Suppressor macrophage treated with lipopolysaccharide for 4 hours (primary cell): ENCODE measurements around the gene PTPRD.
"Not testable (repeated sequence)": the region's sequence is repeated elsewhere in the genome, so short reads cannot be mapped to it uniquely, and the experiment has no call there.

Source experiments
- DNase-seq: peaks from one replicate; pipeline ENCODE4 v3.0.0-alpha.2; 2020

Gene PTPRD

DNA sequence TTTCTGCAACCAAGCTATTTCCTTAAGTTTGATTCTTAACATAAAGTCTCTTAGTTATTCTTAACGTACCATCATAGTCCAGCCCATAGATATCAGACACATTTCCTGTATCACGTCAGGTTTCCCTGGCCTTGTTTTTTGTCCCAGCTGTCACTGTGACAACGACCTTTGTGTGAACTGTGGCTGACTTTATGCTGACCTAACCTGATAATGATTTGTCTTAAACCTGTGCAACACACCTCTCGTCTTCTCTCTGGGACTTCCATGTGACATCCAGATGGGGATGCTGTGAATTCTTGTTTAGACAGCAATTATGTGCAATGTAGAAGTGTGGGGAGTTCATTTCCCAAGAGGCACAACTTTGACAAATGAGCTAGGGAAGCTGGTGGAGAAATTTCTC lies 662.8 kb downstream of the PTPRD start:
- no peak for DNase-seq

DNA sequence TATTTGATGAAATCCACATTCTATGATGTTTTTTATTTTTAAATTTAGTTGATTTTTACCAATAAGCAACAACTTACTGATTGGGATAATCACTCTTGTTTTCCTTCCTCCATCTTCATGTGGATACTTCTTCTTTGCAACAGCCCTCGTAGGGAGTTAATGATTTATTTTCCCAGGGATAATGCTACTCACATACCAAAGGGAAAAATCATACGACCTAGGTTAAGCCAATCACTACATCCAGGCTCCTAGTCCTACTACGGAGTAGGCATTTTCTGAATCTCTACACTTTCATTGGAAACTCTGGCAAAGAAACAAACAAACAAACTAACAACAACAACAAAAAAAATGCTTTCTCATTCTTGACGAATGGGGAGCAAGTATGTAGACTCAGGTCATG lies 663.4 kb downstream of the PTPRD start:
- no peak for DNase-seq

DNA sequence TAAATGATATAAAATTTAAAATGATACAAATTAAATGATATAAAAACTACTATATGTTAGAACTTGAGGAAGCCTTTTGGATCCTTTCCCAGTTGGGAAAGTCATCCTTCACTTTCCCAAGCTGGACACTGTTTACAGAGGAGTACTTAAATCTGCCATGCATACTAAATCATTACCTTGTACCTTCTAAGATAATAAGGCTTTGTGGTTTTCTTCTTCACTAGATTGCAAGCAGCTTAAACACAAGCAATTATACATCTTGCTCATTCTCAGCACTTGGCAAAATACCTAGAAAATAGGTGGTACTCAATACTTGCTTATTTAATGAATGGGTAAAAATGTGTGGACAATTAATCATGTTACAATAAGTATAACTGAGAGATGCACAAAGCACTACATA lies 666.8 kb downstream of the PTPRD start:
- DNase-seq: no peak

GRCh38 chr9:9942764-9943424 lies 669.9 kb downstream of the PTPRD start:
- peak; percentile 70 for DNase-seq

- no peak for DNase-seq
Measured at GRCh38 chr9:9938432-9938831, 674.4 kb downstream of the PTPRD start.

GRCh38 chr9:9931464-9931863 lies 681.3 kb downstream of the PTPRD start:
- DNase-seq: not testable (repeated sequence)

DNA sequence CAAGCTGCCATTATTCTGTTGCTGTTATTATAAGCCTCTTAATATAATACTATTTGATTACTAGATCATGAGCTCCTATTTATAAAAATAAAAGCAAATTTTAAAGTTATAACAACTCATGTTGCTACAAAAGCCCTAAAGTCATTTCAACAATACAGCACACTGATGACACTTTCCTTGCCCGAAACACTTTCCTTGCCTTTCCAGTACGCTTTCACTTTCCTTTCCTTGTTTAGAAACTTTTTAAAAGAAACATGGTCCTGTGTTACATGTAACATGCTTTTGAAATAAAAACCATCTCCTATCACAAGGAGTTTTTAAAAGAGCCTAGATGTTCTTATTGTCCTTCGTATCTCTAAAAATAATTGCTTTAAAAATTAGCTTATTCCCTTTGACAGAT lies 688.4 kb downstream of the PTPRD start:
- peak; percentile 65 for DNase-seq

- no peak for DNase-seq
Measured at GRCh38 chr9:9921805-9922204, 691.0 kb downstream of the PTPRD start.

DNA sequence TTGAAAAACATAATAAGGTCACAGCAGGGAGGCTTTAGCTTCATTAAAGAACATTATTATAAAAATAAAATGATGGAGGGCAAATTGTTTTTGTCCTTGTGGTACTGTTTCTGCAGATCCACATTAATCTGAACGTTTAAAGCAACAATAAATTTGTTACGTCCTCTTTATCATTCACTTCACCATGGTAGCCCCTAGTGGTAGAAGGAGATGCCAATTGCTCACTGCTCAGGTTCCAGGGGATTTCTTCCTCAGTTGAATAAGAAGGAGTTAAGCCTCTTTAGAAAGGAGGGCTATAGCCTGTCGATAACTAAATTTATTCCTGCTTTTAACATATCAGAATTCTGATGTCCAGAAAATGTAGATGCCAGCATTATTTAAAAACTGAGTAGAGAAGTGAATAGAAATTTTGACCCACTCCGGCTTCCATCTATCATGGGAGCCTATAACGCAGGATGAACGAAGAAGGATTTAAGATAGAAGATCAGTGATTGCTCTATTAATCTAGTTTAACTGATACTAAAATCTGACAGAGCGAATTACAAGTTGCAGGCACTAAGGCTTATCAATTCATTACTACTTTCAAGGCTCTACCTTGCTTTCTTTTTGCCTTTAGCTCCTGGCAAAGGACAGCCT lies 692.3 kb downstream of the PTPRD start:
- DNase-seq: no peak

- no peak for DNase-seq
Measured at GRCh38 chr9:9919174-9919775, 693.5 kb downstream of the PTPRD start.

DNA sequence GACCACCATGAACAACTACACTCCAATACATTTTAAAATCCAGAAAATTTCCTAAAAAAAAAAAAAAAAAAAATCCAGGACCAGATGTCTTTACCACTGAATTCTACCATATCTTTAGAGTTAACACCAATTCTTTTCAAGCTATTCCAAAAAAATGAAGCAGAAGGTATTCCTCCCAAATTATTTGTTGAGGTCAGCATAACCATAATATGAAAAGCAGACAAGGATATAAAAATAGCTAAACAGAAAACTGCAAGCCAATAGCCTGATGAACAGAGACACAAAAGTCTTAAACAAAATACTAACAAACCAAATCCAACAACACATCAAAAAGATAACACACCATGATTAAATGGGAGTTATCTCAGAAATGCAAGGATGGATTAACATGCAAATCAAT lies 695.4 kb downstream of the PTPRD start:
- no peak for DNase-seq

- no peak for DNase-seq
Measured at GRCh38 chr9:9914174-9914573, 698.6 kb downstream of the PTPRD start.

DNA sequence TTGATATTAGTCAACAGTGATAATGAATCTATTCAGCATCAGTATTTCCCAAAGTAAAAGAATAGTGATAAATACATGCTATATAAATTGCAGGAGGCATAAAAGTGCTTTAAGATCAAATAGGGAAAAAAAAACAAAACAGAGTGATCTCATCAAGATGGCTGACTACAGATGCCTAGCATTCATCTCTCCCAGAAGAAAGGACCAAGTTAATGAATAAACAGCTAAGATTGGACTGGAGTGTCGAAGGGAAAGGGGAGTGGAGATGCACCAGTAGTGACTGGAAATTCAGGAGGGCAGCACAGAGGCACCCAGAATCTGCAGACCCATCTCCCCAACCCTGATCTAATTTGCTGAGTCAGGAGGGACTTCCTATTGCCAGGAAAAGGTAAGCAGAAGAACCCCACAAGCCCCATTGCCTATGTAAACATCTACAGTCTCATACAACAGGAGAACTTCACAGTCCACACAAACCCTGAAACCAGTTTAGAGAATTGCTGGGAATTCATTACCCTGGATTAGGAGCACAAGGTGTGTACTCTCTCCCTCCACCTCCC lies 699.4 kb downstream of the PTPRD start:
- DNase-seq: no peak

DNA sequence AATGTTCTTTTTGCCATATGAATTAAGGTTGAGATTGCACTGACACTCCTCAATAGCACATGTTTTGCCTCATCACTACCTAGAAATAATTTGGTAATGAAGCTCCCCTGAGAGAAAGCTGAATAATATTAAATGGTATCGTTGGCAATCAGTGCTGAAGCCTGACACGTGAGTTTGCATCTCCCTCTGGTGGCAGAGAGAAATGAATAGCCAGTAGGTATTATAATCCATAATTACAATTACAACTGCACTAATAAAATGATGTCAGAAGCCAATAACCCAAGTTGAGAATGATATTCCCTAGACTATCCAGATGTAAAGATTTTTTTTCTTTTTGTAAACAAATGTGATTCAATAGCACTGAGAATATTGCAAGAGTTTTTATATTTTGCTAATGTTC lies 700.3 kb downstream of the PTPRD start:
- DNase-seq: no peak

GRCh38 chr9:9905736-9906135 lies 707.1 kb downstream of the PTPRD start:
- DNase-seq: no peak

DNA sequence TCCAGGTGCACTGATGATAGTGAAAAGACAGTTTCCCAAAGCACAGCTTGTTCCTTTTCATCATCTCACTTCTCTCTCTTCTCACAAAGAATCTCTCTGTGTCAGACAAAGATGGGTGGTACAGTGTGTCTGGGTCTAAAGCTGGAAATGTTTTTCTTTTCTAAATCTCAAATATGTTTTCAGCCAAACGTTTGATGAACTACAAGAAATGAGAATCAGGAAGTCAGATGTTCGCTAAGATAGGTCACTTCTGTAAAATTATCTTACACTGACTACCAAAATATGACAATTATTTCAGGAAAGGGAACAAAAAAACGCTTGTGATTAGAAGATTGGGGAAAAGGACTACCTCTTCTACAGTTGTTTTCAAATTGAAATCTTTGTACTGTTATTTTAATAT lies 708.8 kb downstream of the PTPRD start:
- no peak for DNase-seq

- no peak for DNase-seq
Measured at GRCh38 chr9:9901624-9902023, 711.2 kb downstream of the PTPRD start.

GRCh38 chr9:9893837-9894236 lies 719.0 kb downstream of the PTPRD start:
- DNase-seq: no peak

DNA sequence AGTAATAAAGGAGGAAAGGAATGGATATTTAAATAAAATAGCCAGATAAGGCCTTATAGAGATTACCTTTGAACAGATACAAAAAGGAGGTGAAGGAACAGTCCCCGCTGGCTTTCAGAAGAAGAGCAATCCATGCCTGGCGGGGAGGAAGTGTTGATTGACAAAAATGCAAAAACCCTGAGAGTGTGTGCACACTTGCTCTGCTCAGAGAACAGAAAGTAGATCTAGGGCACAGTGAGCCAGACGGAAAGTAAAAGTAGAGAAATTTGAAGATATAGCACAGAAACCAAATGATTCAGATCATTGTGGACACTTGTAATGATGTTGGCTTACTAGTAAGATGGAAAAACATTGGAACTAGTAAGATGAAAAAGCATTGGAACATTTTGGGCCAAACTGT lies 720.6 kb downstream of the PTPRD start:
- no peak for DNase-seq

DNA sequence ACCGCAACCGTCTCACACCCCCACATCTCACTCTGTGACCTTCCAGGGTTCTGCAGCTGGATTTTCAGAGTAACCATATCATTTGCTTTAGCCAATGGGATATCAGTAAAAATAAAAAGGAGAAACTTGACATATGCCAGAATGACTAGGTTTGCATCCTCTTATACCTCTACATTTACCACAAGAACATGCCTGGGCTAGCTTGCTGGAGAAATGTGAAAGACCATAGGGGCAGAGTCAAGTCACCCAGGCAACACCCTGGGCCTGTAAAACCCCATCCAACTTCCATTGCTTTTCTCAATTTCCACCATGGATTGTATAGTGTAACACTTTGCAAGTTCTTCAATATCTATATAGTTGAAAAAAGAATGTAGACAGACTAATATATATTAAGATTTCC lies 731.1 kb downstream of the PTPRD start:
- no peak for DNase-seq

- no peak for DNase-seq
Measured at GRCh38 chr9:9874270-9874669, 738.5 kb downstream of the PTPRD start.

GRCh38 chr9:9862235-9862810 lies 750.5 kb downstream of the PTPRD start:
- DNase-seq: no peak

DNA sequence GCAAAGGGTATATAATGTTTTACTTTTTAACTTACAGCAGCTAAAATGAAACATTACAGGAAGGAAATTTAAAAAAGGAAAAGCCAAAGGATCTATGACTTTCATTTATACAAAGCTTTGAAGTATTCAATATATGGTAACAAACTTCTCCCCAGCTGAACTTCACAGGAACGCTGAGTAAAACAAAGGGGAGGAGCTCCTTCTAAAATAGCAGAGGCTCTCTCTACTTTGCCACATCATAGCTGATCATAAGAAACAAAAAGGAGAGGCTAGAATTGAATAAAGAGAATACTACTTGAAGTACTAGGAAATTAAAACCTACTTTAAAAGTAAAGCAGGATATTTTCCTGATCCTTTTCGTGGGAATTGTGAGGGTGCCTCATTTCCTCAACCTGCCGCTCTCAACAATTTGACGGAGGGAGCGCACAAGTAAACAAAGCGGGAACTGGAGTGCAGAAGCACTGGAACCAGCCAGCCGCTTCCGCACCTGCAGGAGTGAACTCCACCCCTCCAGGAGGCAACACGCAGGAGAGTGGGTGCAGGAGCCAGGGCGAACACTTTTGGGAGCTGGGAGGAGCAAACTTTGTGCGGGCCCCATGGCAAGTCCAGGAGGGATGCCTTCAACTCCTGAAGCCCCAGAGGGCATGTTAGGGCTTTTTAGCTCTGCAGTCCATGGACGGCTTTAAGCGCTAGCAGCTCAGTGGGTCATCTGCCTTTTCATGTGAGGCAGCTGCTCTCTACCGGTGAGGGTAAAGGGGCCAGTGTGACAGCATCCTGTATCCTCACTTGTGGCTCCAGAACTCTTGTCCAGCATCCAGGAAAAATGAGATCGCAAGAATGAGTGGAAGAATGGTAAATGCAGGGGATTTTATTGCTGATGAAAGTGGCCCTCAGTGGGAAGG lies 757.4 kb downstream of the PTPRD start:
- DNase-seq: no peak
